ENCODE data around the gene SPR. TPM values are rescaled to one million over a fixed set of nuclear protein-coding genes. Genes with fewer than 3 reads are reported as not detected.

The SPR gene
- total and polyA plus RNA-seq, 2 of the 13 experiments (the other 11 are each of a cell fraction or from before 2014, with no cell fraction given): 34.0 to 96.0 TPM

GRCh38 chr2:72883356-72883962 is 3.7 kb upstream of the SPR start (continued):
- no peak for TF ChIP-seq ZNF432 (CRISPR knock-in tag; IDR thresholded peaks at IDR 0.05; ENCODE audit: borderline replicate concordance)
- no peak for TF ChIP-seq PITX1 (CRISPR knock-in tag; IDR thresholded peaks at IDR 0.05)
- TF ChIP-seq BATF2 (CRISPR knock-in tag; IDR thresholded peaks at IDR 0.05): no peak
- peak; percentile 98; the same call in 1 of the 2 replicates for TF ChIP-seq WIZ (CRISPR knock-in tag; IDR thresholded peaks at IDR 0.05)
- TF ChIP-seq SATB2 (CRISPR knock-in tag; IDR thresholded peaks at IDR 0.05): peak; percentile 94
- TF ChIP-seq TIGD3 (CRISPR knock-in tag; IDR thresholded peaks at IDR 0.05; ENCODE audit: borderline replicate concordance): no peak
- 0 out of 2 replicates have a peak, but pooled peaks have one; percentile 31 for TF ChIP-seq ZNF337 (CRISPR knock-in tag; IDR thresholded peaks at IDR 0.05; ENCODE audit: borderline replicate concordance, low read depth)
- peak; percentile 32; the same call in 1 of the 2 replicates for TF ChIP-seq MED13 (CRISPR knock-in tag; IDR thresholded peaks at IDR 0.05)
- TF ChIP-seq SIX4 (CRISPR knock-in tag; IDR thresholded peaks at IDR 0.05): peak; percentile 59; the same call in 1 of the 2 replicates
- TF ChIP-seq SIN3A (IDR thresholded peaks at IDR 0.05; ENCODE audit: borderline replicate concordance, low read depth, low read length): no peak
- no peak for TF ChIP-seq ZNF20 (CRISPR knock-in tag; IDR thresholded peaks at IDR 0.05)
- TF ChIP-seq MAFK (conservative IDR thresholded peaks at IDR 0.05 in 1 of 2, IDR thresholded peaks at IDR 0.05 in 1 of 2; ENCODE audit: low read length in 2 of 2): no peak
- no peak; the same call in 1 of the 2 replicates for TF ChIP-seq E2F5 (CRISPR knock-in tag; conservative IDR thresholded peaks at IDR 0.05)
- peak; percentile 80; the same call in 1 of the 2 replicates for TF ChIP-seq TGIF2 (CRISPR knock-in tag; IDR thresholded peaks at IDR 0.05)
- no peak for TF ChIP-seq ZNF503 (CRISPR knock-in tag; IDR thresholded peaks at IDR 0.05)
- no peak for TF ChIP-seq ZNF30 (CRISPR knock-in tag; IDR thresholded peaks at IDR 0.05)
- TF ChIP-seq ERF (CRISPR knock-in tag; IDR thresholded peaks at IDR 0.05): peak; percentile 93
- no peak for TF ChIP-seq MAX (IDR thresholded peaks at IDR 0.05)
- 0 out of 2 replicates have a peak, but pooled peaks have one; percentile 24 for TF ChIP-seq ATF3 (CRISPR knock-in tag; IDR thresholded peaks at IDR 0.05)
- no peak for TF ChIP-seq CEBPG (CRISPR knock-in tag; IDR thresholded peaks at IDR 0.05)
- 0 out of 2 replicates have a peak, but pooled peaks have one; percentile 56 for TF ChIP-seq ZNF639 (CRISPR knock-in tag; conservative IDR thresholded peaks at IDR 0.05)
- peak; percentile 95; the same call in 1 of the 2 replicates for TF ChIP-seq SP140L (CRISPR knock-in tag; IDR thresholded peaks at IDR 0.05; ENCODE audit: borderline replicate concordance)
- TF ChIP-seq HOXA7 (CRISPR knock-in tag; IDR thresholded peaks at IDR 0.05): no peak
- TF ChIP-seq MXD1 (CRISPR knock-in tag; IDR thresholded peaks at IDR 0.05): no peak
